CD14-positive monocyte (primary cell): ENCODE measurements around the gene PELO. TPM values are rescaled to one million over a fixed set of nuclear protein-coding genes. Genes with fewer than 3 reads are reported as not detected.

Experiments used
- DNase-seq, 3 donors: peaks; one replicate each; pipeline ENCODE4 v3.0.0-alpha.2; 2011 to 2022
- H2AFZ ChIP-seq: 2 replicates; pipeline ENCODE4 v1.6.0; 2012; ENCODE audit warnings: mild to moderate bottlenecking, low read depth, low read length, inconsistent platforms; ENCODE audit not compliant: insufficient read depth, poor library complexity, severe bottlenecking
- H3K27ac ChIP-seq, 2 donors: 1 replicate in 1 of 2; 2 replicates in 1 of 2; pipeline ENCODE4 v1.5.1; 2012 to 2013; ENCODE audit warnings: low read length in 2 of 2, control low read depth in 1 of 2, inconsistent platforms in 1 of 2, low read depth in 1 of 2, mild to moderate bottlenecking in 1 of 2
- H3K27me3 ChIP-seq, 2 donors: one replicate each; pipeline versions ENCODE4 v1.6.0 to v1.6.1; 2011 to 2013; ENCODE audit warnings: low read length in 2 of 2; ENCODE audit not compliant: control insufficient read depth in 2 of 2, insufficient read depth in 2 of 2
- H3K36me3 ChIP-seq, 2 donors: replicated peaks in 1 of 2; 1 replicate in 1 of 2; 2 replicates in 1 of 2; pipeline versions ENCODE4 v1.5.1 to v1.6.1; 2012 to 2013; ENCODE audit warnings: low read length in 2 of 2, control low read depth in 1 of 2, inconsistent platforms in 1 of 2, mild to moderate bottlenecking in 1 of 2; ENCODE audit not compliant: insufficient read depth in 2 of 2, control insufficient read depth in 1 of 2
- H3K4me1 ChIP-seq, 2 donors: 1 replicate in 1 of 2; 2 replicates in 1 of 2; pipeline versions ENCODE4 v1.5.1 to v1.6.1; 2012 to 2013; ENCODE audit warnings: low read length in 2 of 2, control low read depth in 1 of 2, inconsistent platforms in 1 of 2, mild to moderate bottlenecking in 1 of 2, moderate library complexity in 1 of 2; ENCODE audit not compliant: insufficient read depth in 2 of 2, control insufficient read depth in 1 of 2
- H3K4me2 ChIP-seq: replicated peaks from 2 replicates; pipeline ENCODE3; 2012; ENCODE audit warnings: low read length, moderate library complexity, mild to moderate bottlenecking; ENCODE audit not compliant: poor library complexity, severe bottlenecking; ENCODE audit errors: extremely low read depth
- H3K4me3 ChIP-seq, 3 experiments: fragments of 200-600 bp in 1 of 3; sonication (generic) in 1 of 3; replicated peaks in 1 of 3; 1 replicate in 2 of 3; 2 replicates in 1 of 3; pipeline ENCODE4 v1.5.1; 2011 to 2013; ENCODE audit warnings: low read length in 3 of 3, mild to moderate bottlenecking in 3 of 3, control low read depth in 2 of 3, low read depth in 2 of 3, inconsistent platforms in 1 of 3, moderate library complexity in 1 of 3
- H3K79me2 ChIP-seq: 2 replicates; pipeline ENCODE4 v1.6.0; 2012; ENCODE audit warnings: mild to moderate bottlenecking, control low read depth, inconsistent platforms, low read length, moderate library complexity; ENCODE audit not compliant: insufficient read depth
- H3K9ac ChIP-seq: 2 replicates; pipeline ENCODE4 v1.6.0; 2017; ENCODE audit warnings: low read length, mild to moderate bottlenecking; ENCODE audit not compliant: insufficient read depth, poor library complexity, severe bottlenecking
- H3K9me3 ChIP-seq, 2 donors: replicated peaks in 1 of 2; 1 replicate in 1 of 2; 2 replicates in 1 of 2; pipeline versions ENCODE4 v1.5.1 to v1.6.1; 2012 to 2013; ENCODE audit warnings: low read length in 2 of 2, control low read depth in 1 of 2; ENCODE audit not compliant: control insufficient read depth in 1 of 2, insufficient read depth in 1 of 2
- H4K20me1 ChIP-seq: 2 replicates; pipeline ENCODE4 v1.6.0; 2012; ENCODE audit warnings: mild to moderate bottlenecking, low read length, control low read depth, moderate library complexity; ENCODE audit not compliant: insufficient read depth
- H3K27ac Mint-ChIP-seq, 7 donors: one replicate each; pipeline ENCODE4 v1.8.0; 2020; ENCODE audit warnings: mild to moderate bottlenecking in 7 of 7, mixed read lengths in 7 of 7, moderate library complexity in 6 of 7, inconsistent platforms in 2 of 7
- H3K27me3 Mint-ChIP-seq, 3 donors: one replicate each; pipeline ENCODE4 v1.8.0; 2021 to 2022; ENCODE audit warnings: low read depth in 3 of 3, mild to moderate bottlenecking in 3 of 3, mixed read lengths in 3 of 3, moderate library complexity in 3 of 3, inconsistent platforms in 1 of 3
- H3K36me3 Mint-ChIP-seq, 2 donors: one replicate each; pipeline ENCODE4 v1.8.0; 2020; ENCODE audit warnings: mixed read lengths in 2 of 2, inconsistent platforms in 1 of 2, mild to moderate bottlenecking in 1 of 2
- H3K4me1 Mint-ChIP-seq: one replicate; pipeline ENCODE4 v1.8.0; 2020; ENCODE audit warnings: mild to moderate bottlenecking, mixed read lengths
- H3K4me3 Mint-ChIP-seq, 2 donors: one replicate each; pipeline ENCODE4 v1.8.0; 2020; ENCODE audit warnings: mild to moderate bottlenecking in 2 of 2, mixed read lengths in 2 of 2, moderate library complexity in 1 of 2
- H3K9me3 Mint-ChIP-seq, 7 donors: one replicate each; pipeline ENCODE4 v1.8.0; 2020 to 2022; ENCODE audit warnings: mixed read lengths in 7 of 7, mild to moderate bottlenecking in 6 of 7, moderate library complexity in 6 of 7, inconsistent platforms in 2 of 7
- CTCF ChIP-seq: fragments of 200-600 bp; IDR thresholded peaks from one replicate; pipeline ENCODE4 v1.8.0; 2022; ENCODE audit warnings: antibody characterized with exemption, mild to moderate bottlenecking
- WGBS: methylation state at CpG from one replicate; pipeline ENCODE4 v1.1.5; 2013; ENCODE audit warnings: missing lambda C conversion rate; ENCODE audit not compliant: insufficient coverage; 5-methylcytosine and 5-hydroxymethylcytosine counted together
- intact Hi-C, 2 donors: fragments of 100-400 bp; cut with micrococcal nuclease; formaldehyde crosslinking; loops; one replicate each; pipeline versions ENCODE4 v1.15.0 to v1.15.1; 2023
- polyA plus RNA-seq, 3 donors: library from polyadenylated mRNA; depleted of rRNA in 1 of 3; unstranded in 2 of 3; stranded (reverse) in 1 of 3; fragments of 300-500 nt in 2 of 3; fragments of >200 nt in 1 of 3; fragmentation: Illumina TruSeq in 2 of 3; gene quantifications; 1 replicate in 2 of 3; 2 replicates in 1 of 3; pipeline ENCODE4 v1.2.3, GENCODE V29; 2012 to 2021

Gene PELO
- polyA plus RNA-seq, 3 donors, result 1.8 to 4.4 (median 2.1) TPM

DNA sequence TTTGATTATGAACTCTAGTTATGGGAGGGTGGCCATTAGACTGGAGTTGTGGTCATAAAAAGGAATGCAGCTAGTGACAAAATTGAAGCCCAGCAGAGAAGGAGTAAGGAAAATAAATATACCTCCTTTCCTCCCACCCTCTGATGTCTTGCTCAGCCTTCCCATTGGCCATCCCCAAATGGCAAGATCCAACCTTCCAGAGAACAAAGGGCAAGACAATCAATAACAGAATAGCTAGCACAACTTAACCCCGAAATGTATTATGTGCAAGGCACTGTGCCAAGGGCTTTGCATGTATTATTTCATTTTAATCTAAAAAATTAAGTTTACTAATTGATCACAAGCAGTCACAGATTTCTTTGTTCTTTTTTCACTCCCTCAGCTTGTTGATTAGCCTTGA is 3.6 kb downstream of the PELO start:
- Histone ChIP-seq H2AFZ (no peak overlapping the region), H3K4me2 (no peak overlapping the region), H3K27ac (no peak overlapping the region), H4K20me1 (no peaks in the 10 kb centered on the region), H3K79me2 (no peaks in the 10 kb centered on the region), H3K27me3 (peaks cover 8 to 12% of the 10 kb centered on the region in 2 donors), H3K9me3 (no peaks in the 10 kb centered on the region), H3K4me1 (peaks cover 26 to 34% of the 10 kb centered on the region in 2 donors), H3K4me3 (no peak overlapping the region), H3K36me3 (no peaks in the 10 kb centered on the region), H3K9ac (no peak overlapping the region)
- no peak overlapping the region for H3K4me3 Mint-ChIP-seq
- intact Hi-C loops, result loop anchor here in 1 of 2 donors (10.0 kb wide), 1 partner anchor 1513 kb away; no protein-coding TSS in a partner anchor
- peaks cover 8 to 23% (median 11%) of the 10 kb centered on the region in 3 donors for H3K27me3 Mint-ChIP-seq
- no peaks in the 10 kb centered on the region for H3K9me3 Mint-ChIP-seq
- no peak for TF ChIP-seq CTCF
- no peak for DNase-seq
- H3K36me3 Mint-ChIP-seq, result peaks cover 0 to 3% of the 10 kb centered on the region in 2 donors
- peaks cover 50% of the 10 kb centered on the region for H3K4me1 Mint-ChIP-seq
- no CpG with 5 or more reads among the region's 1 CpG for WGBS
- no peak overlapping the region for H3K27ac Mint-ChIP-seq

- no peak overlapping the region for H3K4me2 ChIP-seq
- H3K9me3 ChIP-seq, result no peaks in the 10 kb centered on the region
- H3K4me1 ChIP-seq, result peaks cover 32 to 34% of the 10 kb centered on the region in 2 donors
- peaks cover 10% of the 10 kb centered on the region for H3K79me2 ChIP-seq
- WGBS, result no CpG with 5 or more reads among the region's 1 CpG
- no peak overlapping the region for H3K27ac ChIP-seq
- H4K20me1 ChIP-seq, result no peaks in the 10 kb centered on the region
- peaks cover 48% of the 10 kb centered on the region for H3K4me1 Mint-ChIP-seq
- H3K4me3 Mint-ChIP-seq, result no peak overlapping the region
- peak overlapping the region in 1 of 7 donors; percentile 20 for H3K27ac Mint-ChIP-seq
- no peak for TF ChIP-seq CTCF
- DNase-seq, result peak; percentile 29 to 59 (median 51)
- peaks cover 0 to 2% (median 1%) of the 10 kb centered on the region in 3 donors for H3K27me3 Mint-ChIP-seq
- H3K9ac ChIP-seq, result no peak overlapping the region
- no peaks in the 10 kb centered on the region for H3K9me3 Mint-ChIP-seq
- no peaks in the 10 kb centered on the region for H3K36me3 Mint-ChIP-seq
- H3K4me3 ChIP-seq, result no peak overlapping the region
- intact Hi-C loops, result loop anchor here in 1 of 2 donors (10.0 kb wide), 1 partner anchor 1510 kb away; no protein-coding TSS in a partner anchor
- no peaks in the 10 kb centered on the region for H3K27me3 ChIP-seq
- no peak overlapping the region for H2AFZ ChIP-seq
- H3K36me3 ChIP-seq, result no peaks in the 10 kb centered on the region
These were observed 6.8 kb downstream of the PELO start for GRCh38 chr5:52794519-52794918.
